Stimulated activated CD8-positive, alpha-beta memory T cell treated with anti-CD3 and anti-CD28 coated beads, Interleukin-15, amount 100 ng/mL, for 24 hours (primary cell): ENCODE data around the gene ILKAP.
"Not testable (repeated sequence)": the region's sequence is repeated elsewhere in the genome, so short reads cannot be mapped to it uniquely, and the experiment has no call there.

ENCODE experiments used
- DNase-seq: peaks from one replicate; pipeline ENCODE4 v3.0.0-alpha.2; 2020; ENCODE audit warnings: low read depth

ILKAP gene

GRCh38 chr2:238187618-238188548, 15.6 kb downstream of the ILKAP start:
- no peak for DNase-seq

GRCh38 chr2:238183821-238184220, 19.7 kb downstream of the ILKAP start:
- no peak for DNase-seq

- DNase-seq = no peak
Observed at GRCh38 chr2:238182362-238182761, 21.1 kb downstream of the ILKAP start.

- DNase-seq = no peak
Observed at GRCh38 chr2:238180554-238180953, 22.9 kb downstream of the ILKAP start.

- no peak for DNase-seq
Observed at GRCh38 chr2:238176613-238177012, 26.9 kb downstream of the ILKAP start.

- DNase-seq = no peak
Observed at GRCh38 chr2:238174701-238175100, 28.8 kb downstream of the ILKAP start.

GRCh38 chr2:238174291-238174690, 29.2 kb downstream of the ILKAP start:
- DNase-seq = no peak

GRCh38 chr2:238173692-238174091, 29.8 kb downstream of the ILKAP start:
- DNase-seq = no peak

GRCh38 chr2:238172439-238172838, 31.1 kb downstream of the ILKAP start:
- DNase-seq = no peak

GRCh38 chr2:238171575-238172187, 31.8 kb downstream of the ILKAP start:
- DNase-seq = no peak

GRCh38 chr2:238171072-238171431, 32.4 kb downstream of the ILKAP start:
- not testable (repeated sequence) for DNase-seq

- DNase-seq = no peak
Observed at GRCh38 chr2:238170386-238171071, 33.0 kb downstream of the ILKAP start.

GRCh38 chr2:238169708-238170251, 33.7 kb downstream of the ILKAP start:
- no peak for DNase-seq

GRCh38 chr2:238169048-238169707, 34.3 kb downstream of the ILKAP start:
- no peak for DNase-seq

- no peak for DNase-seq
Observed at GRCh38 chr2:238168196-238169047, 35.1 kb downstream of the ILKAP start.

- no peak for DNase-seq
Observed at GRCh38 chr2:238167761-238168160, 35.7 kb downstream of the ILKAP start.

GRCh38 chr2:238167344-238167715, 36.2 kb downstream of the ILKAP start:
- DNase-seq = no peak

GRCh38 chr2:238166391-238167343, 36.8 kb downstream of the ILKAP start:
- no peak for DNase-seq

- no peak for DNase-seq
Observed at GRCh38 chr2:238165288-238165921, 38.1 kb downstream of the ILKAP start.

- no peak for DNase-seq
Observed at GRCh38 chr2:238164906-238165287, 38.6 kb downstream of the ILKAP start.
